HepG2 (cell line): ENCODE results near the gene GPN1. TPM values are rescaled to one million over a fixed set of nuclear protein-coding genes. Genes with fewer than 3 reads are reported as not detected.
A peak's percentile ranks its signal among the peaks of the same experiment; 100 is the strongest.

Experiments
- ATAC-seq: fragments of 200-7000 bp; cut with Tn5 transposase; 3 replicates; pipeline ENCODE4 v1.9.1; 2020; ENCODE audit warnings: mild to moderate bottlenecking, moderate library complexity
- BruUV-seq: library from RNA; stranded (reverse); fragments of 400-500 nt; replicated peaks from 2 replicates; lab custom pipeline; 2021; lab: Mats Ljungman, UMichigan
- CTCF ChIA-PET: fragments of 300-600 bp; formaldehyde crosslinking; extraction: SDS; loops from one replicate; lab custom pipeline; 2021; ENCODE audit warnings: low total read pairs, inconsistent platforms, low intra/inter-chr PET ratio; lab: Yijun Ruan, JAX
- POLR2A ChIA-PET: fragments of 350-600 bp; sonication (Branson Sonifier 250); formaldehyde crosslinking; loops from one replicate; lab custom pipeline; 2020; ENCODE audit warnings: antibody characterized with exemption, inconsistent platforms; lab: Yijun Ruan, JAX
- DNase-seq: peaks from one replicate; pipeline ENCODE4 v3.0.0-alpha.2; 2015; ENCODE audit warnings: low spot score
- FAIRE-seq: peaks from 3 replicates; lab custom pipeline; 2011; peaks lifted over from hg19 to GRCh38; lab: Jason Lieb, UNC
- H2AFZ ChIP-seq: one replicate; pipeline ENCODE4 v1.6.1; 2011; ENCODE audit warnings: low read length, inconsistent platforms
- H3K27ac ChIP-seq: fragments of 300-600 bp; 3 replicates; pipeline ENCODE4 v1.8.0; 2011; ENCODE audit warnings: mixed run types, mild to moderate bottlenecking, mixed read lengths, low read length, inconsistent platforms; ENCODE audit not compliant: insufficient read depth; ENCODE audit errors: extremely low read length
- H3K27me3 ChIP-seq, 2 experiments: fragments of 200-600 bp in 1 of 2; 2 replicates in 1 of 2; 3 replicates in 1 of 2; pipeline versions ENCODE4 v1.6.0 to v1.8.0; 2011; ENCODE audit warnings: low read length in 2 of 2, mild to moderate bottlenecking in 2 of 2, moderate library complexity in 2 of 2, inconsistent platforms in 1 of 2; ENCODE audit not compliant: insufficient read depth in 2 of 2, control insufficient read depth in 1 of 2
- H3K36me3 ChIP-seq, 2 experiments: fragments of 200-600 bp in 1 of 2; replicated peaks in 1 of 2; 2 replicates in 1 of 2; 3 replicates in 1 of 2; pipeline versions ENCODE4 v1.5.1 to v1.8.0; 2011; ENCODE audit warnings: low read length in 2 of 2, inconsistent platforms in 1 of 2; ENCODE audit not compliant: insufficient read depth in 2 of 2, control insufficient read depth in 1 of 2
- H3K4me1 ChIP-seq: 2 replicates; pipeline ENCODE4 v1.5.1; 2012; ENCODE audit warnings: low read length, inconsistent platforms; ENCODE audit not compliant: insufficient read depth
- H3K4me2 ChIP-seq: 2 replicates; pipeline ENCODE4 v1.6.0; 2011; ENCODE audit warnings: low read depth, low read length, inconsistent platforms
- H3K4me3 ChIP-seq, 3 experiments: fragments of 200-600 bp in 1 of 3; sonication (generic), shearing (Covaris generic) in 1 of 3; replicated peaks in 1 of 3; 2 replicates each; pipeline ENCODE4 v1.5.1; 2011 to 2016; ENCODE audit warnings: low read length in 3 of 3, inconsistent platforms in 2 of 3, low read depth in 2 of 3, mild to moderate bottlenecking in 2 of 3, control low read depth in 1 of 3, mixed read lengths in 1 of 3; ENCODE audit not compliant: insufficient read depth in 1 of 3
- H3K79me2 ChIP-seq: one replicate; pipeline ENCODE4 v1.6.1; 2011; ENCODE audit warnings: low read length, inconsistent platforms; ENCODE audit not compliant: insufficient read depth
- H3K9ac ChIP-seq: 2 replicates; pipeline ENCODE4 v1.6.0; 2011; ENCODE audit warnings: mild to moderate bottlenecking, low read depth, low read length, inconsistent platforms; ENCODE audit not compliant: insufficient read depth
- H3K9me3 ChIP-seq: 2 replicates; pipeline ENCODE4 v1.5.1; 2012; ENCODE audit warnings: mild to moderate bottlenecking, low read length
- H4K20me1 ChIP-seq: 2 replicates; pipeline ENCODE4 v1.6.0; 2011; ENCODE audit warnings: inconsistent platforms, mild to moderate bottlenecking, low read length, moderate library complexity; ENCODE audit not compliant: insufficient read depth
- CCAR2 ChIP-seq: fragments of 200-400 bp; formaldehyde crosslinking; optimal IDR thresholded peaks from 2 replicates; pipeline ENCODE3; 2018; ENCODE audit warnings: low read depth, mild to moderate bottlenecking, low read length, moderate library complexity
- CHD4 ChIP-seq: fragments of 200-600 bp; sonication (generic); IDR thresholded peaks from 2 replicates; pipeline ENCODE4 v1.7.0; 2017; ENCODE audit warnings: mild to moderate bottlenecking, low read length, borderline replicate concordance
- FLYWCH1 ChIP-seq: sonication (generic); formaldehyde crosslinking; IDR thresholded peaks from 2 replicates; pipeline ENCODE4 v1.8.1; 2023; ENCODE audit warnings: mild to moderate bottlenecking, missing genetic modification reagents
- FOSL1 ChIP-seq: sonication (generic); formaldehyde crosslinking; IDR thresholded peaks from 2 replicates; pipeline ENCODE4 v1.9.0; 2021; ENCODE audit warnings: missing genetic modification reagents, borderline replicate concordance
- MEIS1 ChIP-seq: sonication (generic); formaldehyde crosslinking; IDR thresholded peaks from 2 replicates; pipeline ENCODE4 v1.9.0; 2021; ENCODE audit warnings: mild to moderate bottlenecking, missing genetic modification reagents, moderate library complexity, borderline replicate concordance
- NR3C1 ChIP-seq: sonication (generic); formaldehyde crosslinking; IDR thresholded peaks from 2 replicates; pipeline ENCODE4 v1.4.0; 2020; ENCODE audit warnings: missing genetic modification reagents
- SALL1 ChIP-seq: sonication (generic); formaldehyde crosslinking; IDR thresholded peaks from 2 replicates; pipeline ENCODE4 v1.8.0; 2022; ENCODE audit warnings: mild to moderate bottlenecking, missing genetic modification reagents
- SRSF1 ChIP-seq: fragments of 200-400 bp; formaldehyde crosslinking; optimal IDR thresholded peaks from 2 replicates; pipeline ENCODE3; 2017; ENCODE audit warnings: mild to moderate bottlenecking, low read depth, low read length, moderate library complexity
- TAF1 ChIP-seq: sonication (generic); formaldehyde crosslinking; IDR thresholded peaks from 2 replicates; pipeline ENCODE4 v1.4.0; 2020; ENCODE audit warnings: missing genetic modification reagents
- ZBTB38 ChIP-seq: sonication (generic); formaldehyde crosslinking; IDR thresholded peaks from 2 replicates; pipeline ENCODE4 v1.5.1; 2020; ENCODE audit warnings: mild to moderate bottlenecking, missing genetic modification reagents
- ZC3H4 ChIP-seq: sonication (generic); formaldehyde crosslinking; IDR thresholded peaks from 2 replicates; pipeline ENCODE4 v1.4.0; 2020; ENCODE audit warnings: missing genetic modification reagents, borderline replicate concordance
- ZIK1 ChIP-seq: sonication (generic); formaldehyde crosslinking; IDR thresholded peaks from 2 replicates; pipeline ENCODE4 v1.5.0; 2020; ENCODE audit warnings: mild to moderate bottlenecking, low read depth, missing genetic modification reagents, borderline replicate concordance
- ZNF232 ChIP-seq: sonication (generic); formaldehyde crosslinking; IDR thresholded peaks from 2 replicates; pipeline ENCODE4 v1.4.0; 2020; ENCODE audit warnings: missing genetic modification reagents, borderline replicate concordance
- ZNF577 ChIP-seq: sonication (generic); formaldehyde crosslinking; IDR thresholded peaks from 2 replicates; pipeline ENCODE4 v1.4.0; 2020; ENCODE audit warnings: mild to moderate bottlenecking, low read depth, missing genetic modification reagents, borderline replicate concordance
- ZSCAN22 ChIP-seq: sonication (generic); formaldehyde crosslinking; IDR thresholded peaks from 2 replicates; pipeline ENCODE4 v1.4.0; 2020; ENCODE audit warnings: mild to moderate bottlenecking, missing genetic modification reagents
- WGBS: methylation state at CpG from one replicate; pipeline ENCODE4 v1.1.6; 2017; ENCODE audit warnings: low lambda C conversion rate; 5-methylcytosine and 5-hydroxymethylcytosine counted together
- in situ Hi-C: cut with HindIII; loops from 2 replicates; pipeline ENCODE4 v1.10.0; 2017; ENCODE audit warnings: low pct_unique_long_range_greater_than_20kb; ENCODE audit not compliant: extremely low pct_ligation_motif_present
- intact Hi-C: fragments of 100-400 bp; cut with micrococcal nuclease; formaldehyde crosslinking; loops from one replicate; pipeline ENCODE4 v1.10.0; 2022; ENCODE audit not compliant: unreplicated experiment
- polyA plus RNA-seq, 8 experiments: library from polyadenylated mRNA; depleted of rRNA in 3 of 8; stranded (reverse) in 7 of 8; unstranded in 1 of 8; fragments of >200 nt; fragmentation: Illumina TruSeq in 4 of 8; extraction: Trizol in 4 of 8; gene quantifications; 2 replicates each; pipeline versions ENCODE4 v1.2.1 to v1.2.3, GENCODE V29; 2011 to 2016; ENCODE audit warnings: low read depth in 4 of 8, missing spikeins in 1 of 8, mixed read lengths in 1 of 8; ENCODE audit not compliant: insufficient read depth in 1 of 8
- total RNA-seq, 5 experiments: library from RNA; depleted of rRNA; stranded (reverse); fragments of >200 nt; fragmentation: Illumina TruSeq; extraction: Trizol; gene quantifications; 2 replicates each; pipeline ENCODE4 v1.2.3, GENCODE V29; 2016; ENCODE audit warnings: low read depth in 1 of 5
- TF ChIP-seq, protein P1 (sequence below): IDR thresholded peaks from 2 replicates; pipeline ENCODE4 v1.6.1; 2016; ENCODE audit warnings: mild to moderate bottlenecking
- TF ChIP-seq, protein P2 (sequence below): sonication (generic); formaldehyde crosslinking; conservative IDR thresholded peaks from 2 replicates; pipeline ENCODE4 v1.4.0; 2020; ENCODE audit warnings: missing genetic modification reagents
- TF ChIP-seq, protein P3 (sequence below): sonication (generic); formaldehyde crosslinking; IDR thresholded peaks from 2 replicates; pipeline ENCODE4 v1.9.0; 2021; ENCODE audit warnings: missing genetic modification reagents, borderline replicate concordance
- TF ChIP-seq, protein P4 (sequence below): IDR thresholded peaks from 2 replicates; pipeline ENCODE4 v1.6.1; 2018; ENCODE audit warnings: missing genetic modification reagents

The GPN1 gene
- total and polyA plus RNA-seq, 2 of the 13 experiments (the other 11 are each of a cell fraction or from before 2014, with no cell fraction given) = 54.5 to 62.7 TPM

DNA sequence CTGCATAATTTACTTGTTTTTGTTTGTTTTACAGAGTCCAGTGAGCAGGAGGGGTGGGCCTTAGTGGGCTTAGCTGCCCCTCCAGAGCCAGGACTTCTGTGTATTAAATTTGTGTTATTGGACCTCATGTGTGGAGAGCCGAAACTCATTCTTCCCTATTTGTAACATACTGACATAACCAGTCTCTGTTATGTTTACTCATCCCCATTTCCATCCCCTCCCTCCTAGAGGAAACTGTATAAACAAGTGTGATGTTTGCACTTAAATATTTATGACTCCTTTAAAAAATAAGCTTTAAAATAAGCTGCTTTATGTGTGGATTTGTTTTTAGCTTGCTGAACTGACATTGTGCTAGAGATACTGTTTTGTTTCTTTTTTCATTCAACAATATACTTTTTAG, 32.2 kb upstream of the GPN1 start (continued):
- TF ChIP-seq ZC3H4 (CRISPR knock-in tag) (no peak), CCAR2 (no peak), ZIK1 (CRISPR knock-in tag) (no peak)
- TF ChIP-seq, protein P1, sequence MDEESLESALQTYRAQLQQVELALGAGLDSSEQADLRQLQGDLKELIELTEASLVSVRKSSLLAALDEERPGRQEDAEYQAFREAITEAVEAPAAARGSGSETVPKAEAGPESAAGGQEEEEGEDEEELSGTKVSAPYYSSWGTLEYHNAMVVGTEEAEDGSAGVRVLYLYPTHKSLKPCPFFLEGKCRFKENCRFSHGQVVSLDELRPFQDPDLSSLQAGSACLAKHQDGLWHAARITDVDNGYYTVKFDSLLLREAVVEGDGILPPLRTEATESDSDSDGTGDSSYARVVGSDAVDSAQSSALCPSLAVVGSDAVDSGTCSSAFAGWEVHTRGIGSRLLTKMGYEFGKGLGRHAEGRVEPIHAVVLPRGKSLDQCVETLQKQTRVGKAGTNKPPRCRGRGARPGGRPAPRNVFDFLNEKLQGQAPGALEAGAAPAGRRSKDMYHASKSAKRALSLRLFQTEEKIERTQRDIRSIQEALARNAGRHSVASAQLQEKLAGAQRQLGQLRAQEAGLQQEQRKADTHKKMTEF (CRISPR knock-in tag) = peak; percentile 26; the same call in 1 of the 2 replicates

DNA sequence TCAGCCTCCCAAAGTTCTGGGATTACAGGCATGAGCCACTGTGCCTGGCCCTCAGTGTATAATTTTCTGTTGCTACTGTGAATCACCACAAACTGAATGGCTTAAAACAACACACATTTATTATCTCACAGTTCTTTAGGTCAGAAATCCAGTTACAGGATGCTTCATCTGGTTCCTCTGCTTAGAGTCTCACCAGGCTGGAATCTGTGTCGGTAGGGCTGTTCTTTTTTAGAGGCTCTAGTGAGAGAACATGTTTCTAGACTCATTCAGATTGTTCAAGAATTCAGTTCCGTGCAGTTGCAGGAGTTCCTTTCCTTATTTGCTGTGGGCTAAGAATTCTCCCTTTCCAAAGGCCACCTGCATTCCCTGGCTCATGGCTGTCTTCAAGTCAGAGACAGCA, 22.2 kb upstream of the GPN1 start:
- Histone ChIP-seq H3K36me3 (peaks cover 34 to 77% of the 10 kb centered on the region in 2 experiments), H4K20me1 (no peaks in the 10 kb centered on the region), H3K9ac (no peak overlapping the region), H3K4me1 (no peaks in the 10 kb centered on the region), H3K4me3 (no peak overlapping the region), H3K9me3 (no peaks in the 10 kb centered on the region), H3K4me2 (no peak overlapping the region), H3K79me2 (no peaks in the 10 kb centered on the region), H2AFZ (no peak overlapping the region), H3K27me3 (no peaks in the 10 kb centered on the region), H3K27ac (no peak overlapping the region)
- ChIA-PET POLR2A (no interaction called here), CTCF (no interaction called here)
- ATAC-seq (no peak), FAIRE-seq (no peak), DNase-seq (no peak)
- intact Hi-C loops (no loop called here), in situ Hi-C loops (no loop called here)
- 100% methylated on average over 2 of the region's 2 CpGs for WGBS
- BruUV-seq = no TSS peak
- TF ChIP-seq ZBTB38 = no peak
- no peak for TF ChIP-seq CHD4
- no peak for TF ChIP-seq NR3C1 (CRISPR knock-in tag)
- TF ChIP-seq, protein P2, sequence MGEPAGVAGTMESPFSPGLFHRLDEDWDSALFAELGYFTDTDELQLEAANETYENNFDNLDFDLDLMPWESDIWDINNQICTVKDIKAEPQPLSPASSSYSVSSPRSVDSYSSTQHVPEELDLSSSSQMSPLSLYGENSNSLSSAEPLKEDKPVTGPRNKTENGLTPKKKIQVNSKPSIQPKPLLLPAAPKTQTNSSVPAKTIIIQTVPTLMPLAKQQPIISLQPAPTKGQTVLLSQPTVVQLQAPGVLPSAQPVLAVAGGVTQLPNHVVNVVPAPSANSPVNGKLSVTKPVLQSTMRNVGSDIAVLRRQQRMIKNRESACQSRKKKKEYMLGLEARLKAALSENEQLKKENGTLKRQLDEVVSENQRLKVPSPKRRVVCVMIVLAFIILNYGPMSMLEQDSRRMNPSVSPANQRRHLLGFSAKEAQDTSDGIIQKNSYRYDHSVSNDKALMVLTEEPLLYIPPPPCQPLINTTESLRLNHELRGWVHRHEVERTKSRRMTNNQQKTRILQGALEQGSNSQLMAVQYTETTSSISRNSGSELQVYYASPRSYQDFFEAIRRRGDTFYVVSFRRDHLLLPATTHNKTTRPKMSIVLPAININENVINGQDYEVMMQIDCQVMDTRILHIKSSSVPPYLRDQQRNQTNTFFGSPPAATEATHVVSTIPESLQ (CRISPR knock-in tag) = no peak
- TF ChIP-seq, protein P3, sequence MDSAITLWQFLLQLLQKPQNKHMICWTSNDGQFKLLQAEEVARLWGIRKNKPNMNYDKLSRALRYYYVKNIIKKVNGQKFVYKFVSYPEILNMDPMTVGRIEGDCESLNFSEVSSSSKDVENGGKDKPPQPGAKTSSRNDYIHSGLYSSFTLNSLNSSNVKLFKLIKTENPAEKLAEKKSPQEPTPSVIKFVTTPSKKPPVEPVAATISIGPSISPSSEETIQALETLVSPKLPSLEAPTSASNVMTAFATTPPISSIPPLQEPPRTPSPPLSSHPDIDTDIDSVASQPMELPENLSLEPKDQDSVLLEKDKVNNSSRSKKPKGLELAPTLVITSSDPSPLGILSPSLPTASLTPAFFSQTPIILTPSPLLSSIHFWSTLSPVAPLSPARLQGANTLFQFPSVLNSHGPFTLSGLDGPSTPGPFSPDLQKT (CRISPR knock-in tag) = no peak
- no peak for TF ChIP-seq SALL1 (CRISPR knock-in tag)
- TF ChIP-seq FOSL1 = no peak
- TF ChIP-seq MEIS1 (CRISPR knock-in tag) = no peak
- no peak for TF ChIP-seq ZNF232 (CRISPR knock-in tag)
- no peak for TF ChIP-seq FLYWCH1 (CRISPR knock-in tag)
- no peak for TF ChIP-seq TAF1 (CRISPR knock-in tag)
- no peak for TF ChIP-seq ZNF577 (CRISPR knock-in tag)
- no peak for TF ChIP-seq SRSF1
- TF ChIP-seq ZSCAN22 (CRISPR knock-in tag) = no peak
- TF ChIP-seq, protein P4, sequence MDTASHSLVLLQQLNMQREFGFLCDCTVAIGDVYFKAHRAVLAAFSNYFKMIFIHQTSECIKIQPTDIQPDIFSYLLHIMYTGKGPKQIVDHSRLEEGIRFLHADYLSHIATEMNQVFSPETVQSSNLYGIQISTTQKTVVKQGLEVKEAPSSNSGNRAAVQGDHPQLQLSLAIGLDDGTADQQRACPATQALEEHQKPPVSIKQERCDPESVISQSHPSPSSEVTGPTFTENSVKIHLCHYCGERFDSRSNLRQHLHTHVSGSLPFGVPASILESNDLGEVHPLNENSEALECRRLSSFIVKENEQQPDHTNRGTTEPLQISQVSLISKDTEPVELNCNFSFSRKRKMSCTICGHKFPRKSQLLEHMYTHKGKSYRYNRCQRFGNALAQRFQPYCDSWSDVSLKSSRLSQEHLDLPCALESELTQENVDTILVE (CRISPR knock-in tag) = no peak
